BE2C (cell line): ENCODE data around the gene PXYLP1.

Experiments
- DNase-seq: peaks from one replicate; pipeline ENCODE4 v3.0.0-alpha.2; 2020
- H3K27me3 ChIP-seq: fragments of 250-450 bp; sonication (Bioruptor Pico); 2 replicates; pipeline ENCODE4 v1.5.1; 2020; ENCODE audit warnings: mild to moderate bottlenecking
- H3K36me3 ChIP-seq: fragments of 250-450 bp; sonication (Bioruptor Pico); 2 replicates; pipeline ENCODE4 v1.5.1; 2020; ENCODE audit warnings: mild to moderate bottlenecking
- H3K4me1 ChIP-seq: fragments of 250-450 bp; sonication (Bioruptor Pico); 2 replicates; pipeline ENCODE4 v1.5.1; 2020
- H3K4me3 ChIP-seq: 2 replicates; pipeline ENCODE4 v1.5.1; 2011; ENCODE audit warnings: low read depth, low read length
- H3K9me3 ChIP-seq: fragments of 250-450 bp; sonication (Bioruptor Pico); 2 replicates; pipeline ENCODE4 v1.5.1; 2020
- TF ChIP-seq, protein P1 (sequence below): IDR thresholded peaks from 2 replicates; pipeline ENCODE4 v1.5.1; 2012; ENCODE audit warnings: mild to moderate bottlenecking, low read depth, low read length

Gene PXYLP1

DNA sequence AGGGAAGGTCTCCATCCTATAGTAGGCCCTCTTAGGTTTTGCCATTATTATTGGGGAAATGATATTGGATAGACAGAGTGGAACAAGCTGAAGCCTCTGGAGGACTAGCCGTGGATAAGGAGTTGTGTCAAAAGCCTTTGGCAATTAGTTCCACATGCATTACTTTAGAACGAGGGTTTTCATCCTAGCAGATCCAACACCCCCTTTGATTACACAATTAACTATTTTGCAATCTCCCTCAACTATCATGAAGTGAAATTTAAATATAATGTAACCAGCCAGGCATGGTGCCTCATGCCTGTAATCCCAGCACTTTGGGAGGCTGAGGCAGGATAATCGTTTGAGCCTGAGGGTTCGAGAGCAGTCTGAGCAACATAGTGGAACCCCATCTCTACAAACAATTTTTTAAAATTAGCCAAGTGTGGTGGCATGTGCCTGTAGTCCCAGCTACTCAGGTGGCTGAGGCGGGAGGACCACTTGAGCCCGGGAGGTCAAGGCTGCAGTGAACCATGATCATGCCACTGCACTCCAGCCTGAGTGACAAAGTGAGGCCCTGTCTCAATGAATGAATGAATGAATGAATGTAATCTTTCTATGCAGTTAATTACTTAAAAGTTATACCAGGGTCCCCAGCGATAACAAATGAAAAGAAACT, 56.8 kb downstream of the PXYLP1 start:
- Histone ChIP-seq H3K4me1 (no peaks in the 10 kb centered on the region; the same call in 1 of the 2 replicates), H3K4me3 (no peak overlapping the region), H3K36me3 (peaks cover 67% of the 10 kb centered on the region), H3K27me3 (no peaks in the 10 kb centered on the region), H3K9me3 (no peaks in the 10 kb centered on the region)
- no peak for DNase-seq
- TF ChIP-seq, protein P1, sequence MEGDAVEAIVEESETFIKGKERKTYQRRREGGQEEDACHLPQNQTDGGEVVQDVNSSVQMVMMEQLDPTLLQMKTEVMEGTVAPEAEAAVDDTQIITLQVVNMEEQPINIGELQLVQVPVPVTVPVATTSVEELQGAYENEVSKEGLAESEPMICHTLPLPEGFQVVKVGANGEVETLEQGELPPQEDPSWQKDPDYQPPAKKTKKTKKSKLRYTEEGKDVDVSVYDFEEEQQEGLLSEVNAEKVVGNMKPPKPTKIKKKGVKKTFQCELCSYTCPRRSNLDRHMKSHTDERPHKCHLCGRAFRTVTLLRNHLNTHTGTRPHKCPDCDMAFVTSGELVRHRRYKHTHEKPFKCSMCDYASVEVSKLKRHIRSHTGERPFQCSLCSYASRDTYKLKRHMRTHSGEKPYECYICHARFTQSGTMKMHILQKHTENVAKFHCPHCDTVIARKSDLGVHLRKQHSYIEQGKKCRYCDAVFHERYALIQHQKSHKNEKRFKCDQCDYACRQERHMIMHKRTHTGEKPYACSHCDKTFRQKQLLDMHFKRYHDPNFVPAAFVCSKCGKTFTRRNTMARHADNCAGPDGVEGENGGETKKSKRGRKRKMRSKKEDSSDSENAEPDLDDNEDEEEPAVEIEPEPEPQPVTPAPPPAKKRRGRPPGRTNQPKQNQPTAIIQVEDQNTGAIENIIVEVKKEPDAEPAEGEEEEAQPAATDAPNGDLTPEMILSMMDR = no peak

DNA sequence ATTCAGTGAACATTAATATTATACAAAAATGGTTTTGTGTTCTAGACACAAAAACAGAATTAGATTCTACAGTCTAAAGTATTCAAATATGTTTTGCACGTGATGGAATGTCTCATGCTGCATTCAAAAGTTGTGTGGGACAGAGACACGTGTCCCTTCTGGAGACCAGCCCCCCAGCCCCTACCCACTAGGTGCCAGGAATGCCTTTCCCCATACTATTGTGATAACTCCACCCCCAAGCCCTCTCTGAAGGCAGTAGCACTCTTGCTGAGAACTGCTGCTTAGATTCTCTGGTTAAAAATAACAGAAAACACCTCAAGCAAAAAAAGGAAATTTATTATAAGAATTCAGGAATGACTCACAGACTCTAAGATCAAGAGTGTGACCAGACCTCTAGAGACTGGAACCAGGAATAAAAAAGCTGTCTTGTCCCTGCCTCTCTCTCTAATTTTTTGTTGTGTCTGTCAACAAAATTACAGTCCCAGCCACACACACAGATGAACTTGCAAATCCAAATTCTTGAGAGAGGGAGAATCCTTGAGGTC, 57.7 kb downstream of the PXYLP1 start:
- TF ChIP-seq, protein P1 = no peak
- no peak for DNase-seq
- Histone ChIP-seq H3K36me3 (peaks cover 66% of the 10 kb centered on the region), H3K9me3 (no peaks in the 10 kb centered on the region), H3K27me3 (no peaks in the 10 kb centered on the region), H3K4me1 (no peaks in the 10 kb centered on the region; the same call in 1 of the 2 replicates), H3K4me3 (no peak overlapping the region)

GRCh38 chr3:141291559-141292355, 60.1 kb downstream of the PXYLP1 start:
- no peaks in the 10 kb centered on the region for H3K9me3 ChIP-seq
- H3K4me3 ChIP-seq = no peak overlapping the region
- TF ChIP-seq, protein P1 = no peak
- no peak for DNase-seq
- peaks cover 56% of the 10 kb centered on the region for H3K36me3 ChIP-seq
- H3K27me3 ChIP-seq = no peaks in the 10 kb centered on the region
- H3K4me1 ChIP-seq = no peaks in the 10 kb centered on the region; the same call in 1 of the 2 replicates

- Histone ChIP-seq H3K9me3 (no peaks in the 10 kb centered on the region), H3K4me1 (no peaks in the 10 kb centered on the region; the same call in 1 of the 2 replicates), H3K4me3 (no peak overlapping the region), H3K36me3 (peaks cover 49% of the 10 kb centered on the region), H3K27me3 (no peaks in the 10 kb centered on the region)
- DNase-seq = no peak
- TF ChIP-seq, protein P1 = no peak
Measured at GRCh38 chr3:141292356-141293058, 60.9 kb downstream of the PXYLP1 start.

- H3K4me3 ChIP-seq = no peak overlapping the region
- H3K4me1 ChIP-seq = no peaks in the 10 kb centered on the region; the same call in 1 of the 2 replicates
- H3K27me3 ChIP-seq = no peaks in the 10 kb centered on the region
- DNase-seq = no peak
- H3K36me3 ChIP-seq = peaks cover 34% of the 10 kb centered on the region
- H3K9me3 ChIP-seq = no peaks in the 10 kb centered on the region
- TF ChIP-seq, protein P1 = no peak
Measured at GRCh38 chr3:141294301-141294700, 62.7 kb downstream of the PXYLP1 start.
